ENCODE measurements around the gene ATP2B3. TPM values are rescaled to one million over a fixed set of nuclear protein-coding genes. Genes with fewer than 3 reads are reported as not detected.

ATP2B3 gene
- total RNA-seq, 1 donor from 2014 or later = 0.10 TPM

- DNase-seq = no peak
Observed at GRCh38 chrX:153509592-153509991, 7.8 kb upstream of the ATP2B3 start.

GRCh38 chrX:153510383-153510782, 7.1 kb upstream of the ATP2B3 start:
- DNase-seq = no peak

GRCh38 chrX:153511784-153512500, 5.5 kb upstream of the ATP2B3 start:
- no peak for DNase-seq

GRCh38 chrX:153512501-153512893, 4.9 kb upstream of the ATP2B3 start:
- DNase-seq = no peak

GRCh38 chrX:153513265-153513664, 4.2 kb upstream of the ATP2B3 start:
- DNase-seq = no peak

GRCh38 chrX:153514259-153514658, 3.2 kb upstream of the ATP2B3 start:
- DNase-seq = no peak

- no peak for DNase-seq
Observed at GRCh38 chrX:153515435-153515834, 2.0 kb upstream of the ATP2B3 start.

GRCh38 chrX:153516073-153516472, 1.4 kb upstream of the ATP2B3 start:
- DNase-seq = no peak

- DNase-seq = no peak
Observed at GRCh38 chrX:153517946-153518834, 748 bp downstream of the ATP2B3 start.

- no peak for DNase-seq
Observed at GRCh38 chrX:153519569-153520286, 2.3 kb downstream of the ATP2B3 start.

GRCh38 chrX:153520287-153520917, 3.0 kb downstream of the ATP2B3 start:
- no peak for DNase-seq

- DNase-seq = no peak
Observed at GRCh38 chrX:153521034-153521433, 3.6 kb downstream of the ATP2B3 start.

- no peak for DNase-seq
Observed at GRCh38 chrX:153522259-153522658, 4.8 kb downstream of the ATP2B3 start.

GRCh38 chrX:153523269-153523668, 5.8 kb downstream of the ATP2B3 start:
- no peak for DNase-seq

- DNase-seq = no peak
Observed at GRCh38 chrX:153524234-153524633, 6.8 kb downstream of the ATP2B3 start.

GRCh38 chrX:153525451-153525850, 8.0 kb downstream of the ATP2B3 start:
- no peak for DNase-seq

GRCh38 chrX:153526042-153526441, 8.6 kb downstream of the ATP2B3 start:
- no peak for DNase-seq

GRCh38 chrX:153526801-153527200, 9.4 kb downstream of the ATP2B3 start:
- no peak for DNase-seq

GRCh38 chrX:153527208-153527607, 9.8 kb downstream of the ATP2B3 start:
- no peak for DNase-seq

- DNase-seq = no peak
Observed at GRCh38 chrX:153530411-153531129, 13.1 kb downstream of the ATP2B3 start.

- DNase-seq = no peak
Observed at GRCh38 chrX:153533091-153533490, 15.6 kb downstream of the ATP2B3 start.

GRCh38 chrX:153537080-153537479, 19.6 kb downstream of the ATP2B3 start:
- no peak for DNase-seq

All from skin of body (tissue), 2 donors.